ENCODE measurements around the gene PARD3. TPM values are rescaled to one million over a fixed set of nuclear protein-coding genes. Genes with fewer than 3 reads are reported as not detected.
"Not testable (repeated sequence)": the region's sequence is repeated elsewhere in the genome, so short reads cannot be mapped to it uniquely, and the experiment has no call there.

PARD3 gene
- total RNA-seq, 1 experiment from 2014 or later: 24.3 TPM

DNA sequence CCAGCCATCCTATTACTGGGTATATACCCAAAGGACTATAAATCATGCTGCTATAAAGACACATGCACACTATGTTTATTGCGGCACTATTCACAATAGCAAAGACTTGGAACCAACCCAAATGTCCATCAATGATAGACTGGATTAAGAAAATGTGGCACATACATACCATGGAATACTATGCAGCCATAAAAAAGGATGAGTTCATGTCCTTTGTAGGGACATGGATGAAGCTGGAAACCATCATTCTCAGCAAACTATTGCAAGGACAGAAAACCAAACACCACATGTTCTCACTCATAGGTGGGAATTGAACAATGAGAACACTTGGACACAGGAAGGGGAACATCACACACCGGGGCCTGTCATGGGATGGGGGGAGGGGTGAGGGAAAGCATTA lies 546.7 kb downstream of the PARD3 start:
- not testable (repeated sequence) for DNase-seq (ENCODE audit: low spot score)

DNA sequence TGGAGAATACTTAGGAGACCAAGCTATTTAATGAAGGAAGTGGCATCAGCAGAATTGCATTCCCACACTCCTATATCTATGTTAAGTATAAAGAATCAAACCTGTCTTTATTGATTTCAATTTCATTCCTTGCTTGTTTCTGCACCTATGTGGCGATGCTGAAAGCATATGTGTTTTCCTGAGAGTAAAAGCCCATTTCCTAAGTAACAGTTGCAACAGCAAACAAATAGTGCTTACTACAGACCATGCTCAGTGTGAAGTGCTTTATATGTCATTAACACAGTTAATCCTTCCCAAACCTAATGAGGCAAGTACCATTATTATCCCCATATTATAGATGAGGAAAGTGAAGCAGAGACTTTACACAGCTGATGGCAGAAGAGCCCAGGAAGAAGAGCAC lies 552.1 kb downstream of the PARD3 start:
- peak; percentile 21 for DNase-seq (ENCODE audit: low spot score)

DNA sequence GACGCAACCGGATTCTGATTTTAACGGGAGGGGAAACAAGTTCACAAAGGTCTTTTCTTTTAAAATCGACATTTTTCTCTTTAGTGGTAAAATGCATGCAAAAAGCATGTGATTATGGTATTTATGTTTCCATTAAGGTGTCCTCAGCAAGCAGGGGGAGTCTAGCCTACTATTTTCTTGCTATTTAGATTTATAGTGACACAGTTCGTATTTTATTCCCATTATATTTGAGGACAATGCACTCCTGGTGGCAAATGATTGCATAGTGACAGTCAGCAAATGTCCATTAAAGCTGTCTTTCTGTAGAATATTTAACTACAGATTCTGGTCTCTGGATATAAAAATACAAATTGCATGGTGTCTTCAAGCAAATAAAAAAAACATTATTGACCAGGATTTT lies 554.2 kb downstream of the PARD3 start:
- DNase-seq (ENCODE audit: low spot score): no peak

DNA sequence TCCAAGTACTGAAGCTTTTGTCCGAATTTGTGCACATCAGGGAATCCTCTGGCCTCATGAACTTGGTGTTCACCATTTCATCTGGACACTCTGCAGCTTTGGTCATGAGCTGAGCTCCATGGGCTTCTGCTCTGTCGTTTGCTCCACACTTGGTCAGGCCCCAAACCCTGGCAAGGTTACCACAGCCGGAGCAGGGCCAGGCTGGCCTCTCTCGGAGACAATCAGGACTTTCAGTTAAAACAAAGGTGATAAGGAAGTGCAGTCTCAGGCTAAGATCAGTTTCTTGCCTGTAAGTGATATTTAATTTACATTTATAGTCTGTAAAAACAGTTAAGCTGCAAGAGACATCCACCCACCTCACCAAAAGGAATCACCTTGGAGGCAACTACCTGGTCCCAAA lies 558.9 kb downstream of the PARD3 start:
- no peak for DNase-seq (ENCODE audit: low spot score)

DNA sequence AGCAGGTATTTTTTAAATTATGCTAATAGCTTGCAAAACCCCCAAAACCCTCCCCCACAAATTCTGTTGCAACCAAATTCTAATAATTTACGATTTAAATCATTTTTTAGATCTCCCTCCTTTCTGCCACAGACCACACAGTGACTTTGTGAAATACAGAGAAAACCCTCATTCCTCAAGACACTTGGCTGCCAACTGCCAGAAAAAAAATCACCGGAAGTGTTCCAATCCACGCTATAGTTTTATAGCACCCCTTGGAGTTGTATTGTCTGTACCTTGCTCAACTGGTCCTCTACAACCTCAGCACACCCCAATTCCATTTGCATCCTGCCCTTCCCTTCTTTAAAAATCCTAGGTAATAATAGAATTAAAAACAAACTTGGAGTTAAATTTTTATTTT lies 560.1 kb downstream of the PARD3 start:
- no peak for DNase-seq (ENCODE audit: low spot score)

DNA sequence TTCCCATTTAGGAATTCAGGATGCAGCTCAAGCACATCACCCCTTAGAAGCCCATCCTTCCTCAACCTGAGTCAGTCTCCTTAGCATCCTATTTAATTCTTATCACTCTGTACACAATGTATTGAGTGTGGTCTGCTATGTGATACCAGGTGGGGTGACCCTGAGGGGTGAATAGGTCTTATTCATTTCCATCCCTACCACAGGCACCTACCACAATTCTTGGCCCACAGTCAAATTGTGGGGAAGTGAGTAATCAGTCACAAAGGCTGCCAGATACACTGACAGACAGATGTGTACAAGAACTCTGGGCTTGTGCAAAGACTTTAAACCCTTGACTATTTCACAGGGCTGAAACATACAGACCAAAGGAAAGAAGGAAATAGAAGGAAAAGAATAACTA lies 560.5 kb downstream of the PARD3 start:
- DNase-seq (ENCODE audit: low spot score): peak; percentile 29

DNA sequence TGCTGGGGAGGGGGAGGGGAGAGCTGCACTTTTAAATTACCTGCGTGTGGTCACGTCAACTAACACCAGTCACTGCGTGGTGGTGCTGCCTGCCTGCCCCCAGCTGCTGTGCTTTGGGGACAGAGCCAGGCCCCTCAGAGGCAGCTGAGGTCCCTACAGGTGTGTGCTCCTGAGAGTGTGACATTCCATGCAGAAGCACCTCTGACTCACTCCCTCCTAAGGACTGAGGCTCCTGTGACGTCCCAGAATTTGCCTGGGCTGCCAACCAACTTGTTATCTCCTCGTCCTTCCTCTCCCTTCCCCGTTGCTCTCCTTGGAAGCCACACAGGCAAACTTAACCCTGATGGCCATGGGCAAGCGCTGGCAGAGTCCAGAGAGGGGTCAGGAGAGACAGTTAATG lies 563.0 kb downstream of the PARD3 start:
- DNase-seq (ENCODE audit: low spot score): no peak

DNA sequence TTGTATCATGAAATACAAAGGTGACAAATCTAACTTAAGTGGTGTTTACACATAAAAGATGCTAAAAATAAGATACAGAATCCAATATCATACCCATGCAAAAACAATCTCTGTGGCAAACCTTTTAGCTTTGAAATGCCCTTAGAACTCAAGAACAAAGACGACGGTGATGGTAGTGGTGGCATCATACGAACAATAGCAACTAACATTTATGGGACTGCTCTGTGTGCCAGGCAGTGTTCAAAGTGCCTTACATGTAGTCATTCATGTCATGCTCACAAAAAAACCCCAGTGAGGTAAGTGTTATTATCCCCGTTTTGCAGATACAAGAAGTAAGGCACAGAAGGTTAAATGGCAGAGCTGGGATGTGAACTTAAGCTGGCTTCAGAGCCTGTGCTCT lies 563.9 kb downstream of the PARD3 start:
- DNase-seq (ENCODE audit: low spot score): no peak

DNA sequence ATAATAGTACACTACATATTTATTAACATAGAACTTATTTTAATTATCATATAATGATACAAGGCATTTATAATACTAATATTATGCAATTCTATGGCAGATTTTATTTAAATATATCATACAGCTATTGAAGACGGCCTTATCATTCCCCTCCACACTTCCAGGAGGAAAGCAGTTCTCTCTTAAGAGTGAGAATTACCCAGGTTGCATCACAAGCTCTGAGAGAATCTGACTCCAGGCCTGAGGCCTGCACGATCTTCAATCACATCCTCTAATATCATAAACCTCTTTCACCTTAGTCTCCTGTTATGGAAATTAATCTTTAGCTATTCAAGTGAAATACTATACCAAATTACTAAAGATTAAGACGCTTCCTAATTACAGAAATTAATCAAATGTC lies 564.4 kb downstream of the PARD3 start:
- DNase-seq (ENCODE audit: low spot score): no peak

DNA sequence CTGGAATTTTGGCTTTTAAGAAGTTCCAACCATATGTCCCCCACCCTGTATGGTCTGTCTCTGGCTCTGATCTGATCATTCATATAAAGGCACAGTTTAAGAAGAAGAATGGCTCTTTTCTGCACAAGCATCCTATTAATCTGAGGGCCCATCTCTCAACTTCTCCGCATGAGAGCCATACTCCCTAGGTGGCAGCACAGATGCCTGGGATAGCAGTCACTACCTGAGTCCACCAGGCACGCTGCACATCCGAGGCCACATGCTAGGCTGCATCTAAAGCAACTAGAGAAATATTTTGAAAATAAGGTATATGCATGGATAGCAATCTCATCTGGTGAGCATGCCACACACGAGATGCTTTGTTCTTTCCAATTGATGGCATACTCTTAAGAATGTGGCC lies 565.5 kb downstream of the PARD3 start:
- DNase-seq (ENCODE audit: low spot score): peak; percentile 48

DNA sequence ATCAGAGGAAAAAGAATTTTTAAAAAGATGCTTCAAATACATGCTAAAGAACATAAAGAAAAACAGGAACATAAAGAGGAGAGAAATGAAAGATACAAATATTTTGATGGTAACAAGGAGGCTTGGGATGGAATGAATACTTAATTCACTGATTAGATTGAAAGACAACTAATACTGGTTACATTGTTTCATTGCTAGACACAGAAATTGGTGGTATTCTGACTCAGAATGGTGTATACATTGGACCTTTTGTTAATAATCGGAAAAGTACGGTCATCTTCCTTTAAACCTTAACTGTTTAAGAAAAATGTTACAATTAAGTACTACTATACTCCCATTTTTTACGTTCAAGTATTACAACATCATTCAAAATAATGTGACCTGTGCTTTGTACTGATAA lies 567.5 kb downstream of the PARD3 start:
- no peak for DNase-seq (ENCODE audit: low spot score)

DNA sequence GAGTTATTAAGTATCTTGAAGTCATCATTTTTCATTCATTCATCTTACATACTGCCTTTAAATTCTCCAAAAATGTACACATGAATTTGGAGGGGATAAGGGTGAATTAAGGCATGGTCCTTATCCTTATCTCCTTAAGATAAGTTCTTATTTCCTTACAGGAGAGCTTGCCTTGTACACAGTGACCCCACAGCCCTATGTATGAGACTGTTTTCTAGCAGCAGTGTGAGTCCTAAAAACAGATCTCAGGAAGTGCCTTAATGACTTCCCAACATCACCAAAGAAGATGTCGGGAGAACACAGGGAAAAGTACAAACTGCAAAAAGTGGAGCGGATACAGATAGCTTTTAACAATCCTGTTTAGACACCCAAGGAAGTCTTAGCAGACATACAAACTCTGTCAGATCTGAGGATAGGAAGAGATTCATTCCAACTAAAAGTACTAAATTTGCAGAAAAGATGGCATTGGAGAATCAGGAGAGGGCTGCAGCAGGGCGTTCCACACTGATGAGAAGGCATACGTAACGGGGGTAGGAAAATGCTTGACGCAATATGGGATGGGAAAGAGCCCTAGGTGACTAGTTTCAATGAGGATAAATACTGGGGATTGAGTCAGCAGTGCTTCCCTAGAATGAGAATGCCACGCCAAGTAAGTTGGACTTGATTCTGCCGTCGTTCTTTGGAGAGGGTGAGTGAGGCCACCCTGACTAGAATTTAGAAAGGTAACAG lies 570.2 kb downstream of the PARD3 start:
- no peak for DNase-seq (ENCODE audit: low spot score)

DNA sequence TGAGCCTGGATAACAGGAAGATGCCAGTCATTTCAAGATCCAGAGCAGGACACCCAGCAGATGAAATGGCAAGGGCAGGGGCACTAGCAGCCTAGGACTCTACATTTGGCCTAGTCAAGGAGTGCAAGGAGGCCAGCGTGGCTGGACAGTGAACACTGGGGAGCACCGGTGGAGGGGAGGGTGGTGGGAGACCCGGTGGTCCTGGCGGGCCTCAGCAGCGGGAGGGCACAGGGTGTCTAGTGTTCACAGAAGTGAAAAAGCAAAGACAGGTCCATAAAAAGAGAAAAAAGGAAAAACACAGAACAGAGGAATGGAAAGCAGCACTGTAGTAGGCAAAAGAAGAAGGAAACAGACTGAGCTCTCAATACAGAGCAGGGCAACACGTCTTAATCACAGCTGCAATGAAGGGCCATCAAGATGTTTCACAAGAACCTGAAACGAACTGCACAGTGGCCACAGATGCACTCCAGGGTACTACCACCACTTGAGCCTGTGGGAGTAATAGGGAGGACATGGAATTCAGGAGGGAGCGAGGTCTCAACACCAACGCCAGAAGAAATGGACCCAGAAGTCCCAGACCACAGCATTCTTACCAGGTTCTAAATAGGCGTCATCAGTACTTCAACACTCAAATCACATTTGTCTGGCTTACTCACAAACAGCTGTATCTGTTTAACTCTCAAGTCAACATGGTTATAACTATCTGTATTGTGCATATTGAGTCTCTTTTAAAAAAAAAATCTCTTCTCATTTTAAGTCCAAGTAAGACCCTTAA lies 573.7 kb downstream of the PARD3 start:
- DNase-seq (ENCODE audit: low spot score): no peak

DNA sequence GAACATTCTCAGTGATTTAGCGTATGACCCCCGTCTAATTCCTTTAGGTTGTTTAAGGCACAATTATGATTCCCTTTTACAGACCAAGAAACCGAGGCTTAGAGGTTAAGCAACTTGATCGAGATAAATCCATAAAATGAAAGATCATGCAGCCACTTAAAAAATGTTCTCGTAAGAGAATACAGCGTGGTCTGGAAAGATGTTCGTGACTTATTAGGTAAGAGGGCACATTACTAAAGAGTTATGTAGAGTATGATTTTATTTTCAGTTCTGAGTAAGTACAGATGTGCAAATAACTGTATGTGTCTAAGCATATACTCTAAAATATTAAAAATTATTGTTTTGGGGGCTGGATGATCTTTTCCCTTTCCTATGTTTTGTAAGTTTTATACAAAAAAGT lies 575.1 kb downstream of the PARD3 start:
- no peak for DNase-seq (ENCODE audit: low spot score)

DNA sequence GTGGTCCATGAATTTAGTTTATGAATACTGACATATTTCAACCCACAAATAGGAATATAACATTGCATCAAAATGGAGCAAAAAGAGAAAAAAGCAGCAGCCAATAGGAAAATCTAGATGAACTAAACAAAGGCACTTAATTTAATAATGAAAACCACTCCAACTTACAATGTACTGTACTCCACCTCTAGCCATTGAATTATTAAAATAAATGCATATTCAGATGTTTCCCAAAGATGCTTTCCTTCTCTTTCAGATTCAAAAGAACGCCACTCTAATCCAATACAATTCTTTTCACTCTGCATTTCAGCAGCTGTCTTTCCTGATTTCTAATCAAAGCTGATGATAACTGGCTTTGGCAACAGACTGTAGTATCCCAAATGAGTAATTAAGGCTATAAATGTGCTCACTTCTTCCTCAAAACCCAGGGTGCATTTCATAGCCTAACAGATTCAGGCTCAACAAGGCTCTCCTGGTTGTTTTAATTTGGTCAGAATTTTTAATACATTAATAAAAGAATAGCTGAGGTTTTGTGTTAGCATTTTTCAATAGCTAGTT lies 577.1 kb downstream of the PARD3 start:
- DNase-seq (ENCODE audit: low spot score): no peak

DNA sequence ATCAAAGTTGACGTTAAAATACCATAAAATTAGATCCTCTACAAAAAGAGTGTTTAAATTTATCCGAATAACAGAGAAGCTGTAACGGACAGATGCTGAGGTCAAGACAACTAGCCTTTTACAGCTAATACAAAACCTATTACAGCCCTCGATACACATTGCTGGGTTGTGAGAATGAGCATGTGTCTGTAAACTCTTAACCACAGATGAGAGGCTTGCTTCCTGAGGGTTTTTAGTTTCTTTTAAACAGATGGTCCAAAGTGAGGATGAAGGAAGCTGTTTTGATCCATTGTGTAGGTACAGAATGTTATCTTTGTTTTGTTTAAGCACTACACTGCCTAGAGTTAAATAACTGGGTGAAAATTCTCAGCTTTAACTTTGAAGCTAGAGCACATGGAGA lies 578.2 kb downstream of the PARD3 start:
- DNase-seq (ENCODE audit: low spot score): no peak

DNA sequence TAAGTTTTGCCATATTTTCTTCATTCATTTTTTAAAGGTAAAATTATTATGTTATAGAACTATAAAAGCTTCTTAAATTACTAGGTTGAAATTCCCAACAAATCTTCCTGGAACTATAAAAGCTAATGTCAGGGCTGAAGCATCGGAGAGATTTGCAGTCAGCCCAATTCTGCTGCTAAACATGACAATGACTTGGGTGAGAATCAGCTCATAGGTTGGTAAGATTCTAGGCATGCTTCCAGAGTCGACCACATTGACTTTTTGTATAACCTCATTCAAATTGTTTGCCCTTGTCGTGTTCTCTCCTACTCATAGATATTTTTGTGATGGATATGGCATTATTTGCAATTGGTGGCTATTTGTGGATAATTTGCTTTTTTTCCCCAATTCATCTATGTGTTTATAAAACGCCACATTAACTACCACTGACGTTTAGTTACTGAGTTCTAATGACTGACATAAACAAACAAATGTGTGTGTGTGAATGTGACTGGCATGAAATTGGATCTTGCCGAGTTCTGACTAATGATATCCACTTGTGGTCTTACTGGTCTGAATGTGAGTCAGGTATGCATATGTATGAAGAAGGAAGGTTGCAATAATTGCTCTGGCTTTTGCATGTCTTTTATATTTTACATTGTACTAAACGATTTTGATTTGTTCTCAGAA lies 579.8 kb downstream of the PARD3 start:
- no peak for DNase-seq (ENCODE audit: low spot score)

DNA sequence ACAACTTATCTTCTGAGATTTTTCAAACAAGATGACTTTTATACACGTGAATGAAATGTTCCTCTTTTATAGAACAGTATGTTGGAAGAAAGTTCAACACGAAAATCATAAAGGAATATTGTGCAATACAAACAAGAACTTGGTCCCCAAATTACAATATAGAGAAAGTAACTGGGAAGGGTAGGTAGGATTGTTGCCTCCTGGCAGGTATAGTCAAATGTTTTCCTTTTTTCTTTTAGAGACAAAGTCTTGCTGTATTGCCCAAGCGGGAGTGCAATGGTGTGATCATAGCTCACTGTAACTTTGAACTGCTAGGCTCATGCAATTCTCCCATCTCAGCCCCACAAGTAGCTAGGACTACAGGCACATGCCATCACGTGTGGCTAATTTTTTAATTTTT lies 582.6 kb downstream of the PARD3 start:
- DNase-seq (ENCODE audit: low spot score): no peak

DNA sequence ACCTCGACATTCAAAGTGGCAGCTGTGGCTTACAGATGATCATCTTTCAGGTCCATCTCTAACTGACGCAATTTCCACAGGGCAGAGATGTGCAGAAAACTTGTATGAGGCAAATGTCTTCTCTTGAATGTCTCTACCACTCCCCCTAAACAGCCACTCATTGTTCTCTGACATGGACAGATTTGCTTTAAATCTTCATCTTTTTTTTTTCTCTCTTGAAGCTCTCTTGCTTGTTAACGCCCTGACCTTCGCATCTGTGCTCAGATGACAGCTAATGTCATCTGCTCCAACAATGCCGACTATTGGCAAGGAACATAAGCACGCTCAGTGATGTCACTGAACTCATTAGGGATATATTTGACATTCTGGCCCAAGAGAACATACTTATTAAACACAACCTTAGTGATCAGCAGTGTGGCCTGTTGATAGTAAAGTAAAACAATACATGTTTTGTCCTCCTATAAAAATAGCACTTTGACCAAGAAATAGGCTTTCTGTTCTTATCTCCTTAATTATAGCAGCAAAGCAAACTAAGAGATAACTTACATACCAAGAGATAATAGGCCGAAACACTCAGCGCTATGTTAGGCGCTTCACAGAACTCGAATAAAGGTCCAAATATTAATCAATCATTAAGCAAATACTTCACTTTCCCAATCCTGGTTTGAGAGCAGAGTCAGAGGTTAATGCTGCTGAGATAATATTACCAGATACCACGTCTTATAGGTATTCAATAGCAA lies 583.5 kb downstream of the PARD3 start:
- no peak for DNase-seq (ENCODE audit: low spot score)

DNA sequence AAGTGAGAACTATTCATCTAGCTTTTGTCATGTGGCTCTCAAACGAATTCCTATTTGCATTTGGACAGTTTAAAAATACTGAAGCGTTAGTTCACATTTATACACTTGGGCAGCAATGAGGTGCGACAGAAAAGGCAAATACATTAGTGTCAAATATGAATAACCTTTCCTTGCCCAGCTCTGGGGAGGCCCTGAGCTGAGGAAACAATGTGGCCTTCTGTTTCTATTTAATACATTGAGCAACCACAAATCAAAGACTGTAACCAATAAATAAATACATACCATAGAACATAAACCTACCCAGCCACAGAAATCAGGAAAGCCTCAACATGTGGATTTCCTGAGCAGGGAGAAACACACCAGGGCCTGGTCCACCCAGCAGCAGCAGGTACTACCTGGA lies 585.2 kb downstream of the PARD3 start:
- no peak for DNase-seq (ENCODE audit: low spot score)

DNA sequence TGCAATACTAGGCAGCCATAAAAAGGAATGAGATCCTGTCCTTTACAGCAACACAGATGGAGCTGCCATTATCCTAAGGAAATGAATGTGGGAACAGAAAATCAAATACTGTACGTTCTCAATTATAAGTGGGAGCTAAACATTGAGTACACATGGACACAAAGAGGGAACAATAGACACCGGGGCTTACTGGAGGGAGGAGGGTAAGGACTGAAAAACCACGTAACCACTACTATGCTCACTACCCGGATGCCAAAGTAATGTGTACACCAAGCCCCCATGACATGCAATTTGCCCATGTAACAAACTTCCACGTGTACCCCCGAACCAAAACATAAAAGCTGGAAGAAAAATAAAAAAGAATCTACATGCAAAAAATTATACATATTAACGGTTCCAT lies 587.0 kb downstream of the PARD3 start:
- DNase-seq (ENCODE audit: low spot score): no peak

DNA sequence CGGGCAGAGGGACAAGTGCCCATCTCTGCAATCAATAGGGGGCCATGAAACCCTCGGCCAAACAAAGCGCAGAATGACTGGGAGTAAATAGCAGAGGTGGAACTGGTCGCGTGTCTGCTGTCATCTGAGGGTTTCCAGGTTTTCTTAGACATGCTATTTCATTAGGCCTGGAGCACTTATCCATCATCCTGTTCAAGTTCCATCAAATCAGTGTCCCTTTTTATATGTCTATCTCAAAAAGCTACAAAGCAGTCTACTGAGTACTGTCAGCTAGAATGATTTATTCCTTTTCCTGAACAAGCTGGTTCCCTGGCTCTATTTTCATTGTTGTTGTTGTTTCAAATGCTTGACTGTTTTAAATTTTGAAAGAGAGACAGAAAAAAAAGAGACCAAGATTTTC lies 590.5 kb downstream of the PARD3 start:
- no peak for DNase-seq (ENCODE audit: low spot score)

Data from HT-29 (cell line).